ENCODE results near the gene VWA5B2. TPM values are rescaled to one million over a fixed set of nuclear protein-coding genes. Genes with fewer than 3 reads are reported as not detected.

Gene VWA5B2
- total RNA-seq, 4 donors from 2014 or later: 0.19 to 0.47 TPM; not detected in 2

Small RNA genes within 50 kb of the gene (small RNA-seq; reads per million reads assigned to genes)
- gene MIR1224: not detected

Other genes with a start within 250 kb of the VWA5B2 start
- gene ABCC5, start 211.7 kb upstream of the VWA5B2 start, total RNA-seq: 10 to 100 TPM; 19.7 to 32.0 (median 27.2) TPM
- not detected for gene HTR3D, start 197.8 kb upstream of the VWA5B2 start, total RNA-seq
- gene HTR3C, start 176.5 kb upstream of the VWA5B2 start, total RNA-seq: under 1 TPM in 1 of 4 donors, not detected in 3; 0.48 TPM
- not detected for gene HTR3E, start 132.5 kb upstream of the VWA5B2 start, total RNA-seq
- 10 to 100 TPM; 28.5 to 50.3 (median 38.7) TPM for gene EIF2B5, start 94.2 kb upstream of the VWA5B2 start, total RNA-seq
- gene DVL3, start 74.2 kb upstream of the VWA5B2 start, total RNA-seq: 10 to 100 TPM; 34.9 to 46.0 (median 43.2) TPM
- 100 to 1,000 TPM; 240 to 284 (median 246) TPM for gene AP2M1, start 54.7 kb upstream of the VWA5B2 start, total RNA-seq
- 10 to 100 TPM; 41.0 to 76.7 (median 64.0) TPM for gene ABCF3, start 43.4 kb upstream of the VWA5B2 start, total RNA-seq
- gene ALG3, start 19.4 kb downstream of the VWA5B2 start, total RNA-seq: 10 to 100 TPM; 42.2 to 56.6 (median 52.3) TPM
- 10 to 100 TPM in 1 of 4 donors, 1 to 10 TPM in 3; 1.7 to 14.8 (median 5.5) TPM for gene EEF1AKMT4, start 20.1 kb downstream of the VWA5B2 start, total RNA-seq
- gene CAMK2N2, start 32.0 kb downstream of the VWA5B2 start, total RNA-seq: under 1 TPM in 1 of 4 donors, not detected in 3; 0.28 TPM
- gene ECE2, start 46.4 kb downstream of the VWA5B2 start, total RNA-seq: not detected
- gene PSMD2, start 69.7 kb downstream of the VWA5B2 start, total RNA-seq: 100 to 1,000 TPM; 160 to 319 (median 213) TPM
- gene EIF4G1, start 85.0 kb downstream of the VWA5B2 start, total RNA-seq: 100 to 1,000 TPM; 235 to 471 (median 268) TPM
- 10 to 100 TPM; 19.1 to 30.8 (median 25.9) TPM for gene FAM131A, start 108.0 kb downstream of the VWA5B2 start, total RNA-seq
- 1 to 10 TPM; 2.1 to 8.4 (median 3.8) TPM for gene CLCN2, start 132.0 kb downstream of the VWA5B2 start, total RNA-seq
- gene POLR2H, start 132.1 kb downstream of the VWA5B2 start, total RNA-seq: 100 to 1,000 TPM in 1 of 4 donors, 10 to 100 TPM in 3; 63.9 to 110 (median 89.3) TPM
- 1 to 10 TPM in 1 of 4 donors, under 1 TPM in 3; 0.36 to 1.3 (median 0.94) TPM for gene THPO, start 148.6 kb downstream of the VWA5B2 start, total RNA-seq
- gene CHRD, start 150.5 kb downstream of the VWA5B2 start, total RNA-seq: 10 to 100 TPM in 1 of 4 donors, 1 to 10 TPM in 3; 5.8 to 12.2 (median 9.2) TPM

Data from omental fat pad (tissue), 4 donors.